ENCODE data around the gene UNC5C. TPM values are rescaled to one million over a fixed set of nuclear protein-coding genes. Genes with fewer than 3 reads are reported as not detected.

UNC5C gene
- total RNA-seq, 1 donor from 2014 or later = not detected

- H3K27me3 Mint-ChIP-seq = no peaks in the 10 kb centered on the region
- DNase-seq (no peak), ATAC-seq (ENCODE audit: low read depth) (no peak)
- CTCF ChIA-PET = no interaction called here
- H3K36me3 Mint-ChIP-seq (ENCODE audit: low read depth) = no peaks in the 10 kb centered on the region
- no peak overlapping the region for H3K4me3 Mint-ChIP-seq
- H3K27ac Mint-ChIP-seq = no peak overlapping the region
- POLR2A ChIA-PET = no interaction called here
- H3K4me1 Mint-ChIP-seq = no peaks in the 10 kb centered on the region
- intact Hi-C loops (cut with micrococcal nuclease) = no loop called here
- no peak for TF ChIP-seq CTCF (IDR thresholded peaks at IDR 0.05)
- H3K9me3 Mint-ChIP-seq = no peaks in the 10 kb centered on the region
Measured at GRCh38 chr4:95231681-95232080, 317.1 kb downstream of the UNC5C start.

- no peaks in the 10 kb centered on the region for H3K36me3 Mint-ChIP-seq (ENCODE audit: low read depth)
- POLR2A ChIA-PET = no interaction called here
- DNase-seq = no peak
- no peak overlapping the region for H3K27ac Mint-ChIP-seq
- TF ChIP-seq CTCF (IDR thresholded peaks at IDR 0.05) = no peak
- ATAC-seq (ENCODE audit: low read depth) = no peak
- no peaks in the 10 kb centered on the region for H3K9me3 Mint-ChIP-seq
- intact Hi-C loops (cut with micrococcal nuclease) = no loop called here
- no peaks in the 10 kb centered on the region for H3K4me1 Mint-ChIP-seq
- H3K4me3 Mint-ChIP-seq = no peak overlapping the region
- H3K27me3 Mint-ChIP-seq = no peaks in the 10 kb centered on the region
- CTCF ChIA-PET = no interaction called here
Measured at GRCh38 chr4:95225849-95226248, 322.9 kb downstream of the UNC5C start.

- Mint-ChIP-seq H3K27ac (no peak overlapping the region), H3K4me1 (no peaks in the 10 kb centered on the region), H3K36me3 (ENCODE audit: low read depth) (no peaks in the 10 kb centered on the region), H3K27me3 (no peaks in the 10 kb centered on the region), H3K4me3 (no peak overlapping the region), H3K9me3 (no peaks in the 10 kb centered on the region)
- POLR2A ChIA-PET = no interaction called here
- intact Hi-C loops (cut with micrococcal nuclease) = no loop called here
- DNase-seq (no peak), ATAC-seq (ENCODE audit: low read depth) (no peak)
- no peak for TF ChIP-seq CTCF (IDR thresholded peaks at IDR 0.05)
- CTCF ChIA-PET = no interaction called here
Measured at GRCh38 chr4:95224402-95224801, 324.4 kb downstream of the UNC5C start.

DNA sequence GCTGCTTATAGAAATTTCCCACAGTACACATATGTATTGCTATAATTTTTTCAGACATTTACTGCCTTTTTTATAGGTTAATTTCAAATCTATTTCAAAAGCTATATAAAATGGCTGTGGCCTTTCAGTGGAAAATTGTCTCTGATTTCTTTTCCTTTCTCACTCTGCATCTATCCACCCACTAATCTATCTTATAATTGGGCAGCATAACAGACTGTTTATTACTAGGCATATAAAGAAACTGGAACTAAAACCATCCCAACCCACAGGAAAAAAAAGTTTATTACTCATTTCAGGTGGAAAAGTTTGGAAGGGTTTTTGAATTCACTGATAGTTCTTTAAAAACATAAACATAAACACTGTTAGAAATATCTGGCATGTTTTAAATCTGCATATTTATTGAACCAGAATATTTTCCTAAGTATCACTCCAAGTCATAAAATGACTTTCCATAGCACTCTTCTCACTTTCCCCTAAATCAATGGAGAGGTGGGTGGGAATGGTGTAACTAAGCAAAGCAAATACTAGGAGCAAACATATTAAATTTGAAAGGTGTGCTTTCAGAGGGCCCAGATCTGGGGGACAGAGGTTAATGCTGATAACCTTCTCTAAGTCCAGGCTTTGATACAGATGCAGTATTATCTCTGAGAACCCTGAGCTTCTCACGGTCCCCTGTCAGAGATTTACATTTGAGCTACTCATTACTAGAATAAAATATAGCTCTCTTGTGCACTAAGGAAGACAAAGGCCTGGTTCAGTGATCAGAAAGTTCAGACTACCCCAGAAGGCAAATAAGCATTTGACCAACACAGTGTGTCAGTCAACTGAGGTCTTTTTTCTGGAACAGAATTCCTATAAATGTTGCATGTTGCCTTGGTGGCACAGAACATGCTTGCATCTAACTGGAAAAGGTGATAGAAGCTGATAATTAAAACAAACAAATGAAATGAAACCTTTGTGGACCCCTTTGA, 328.3 kb downstream of the UNC5C start:
- Mint-ChIP-seq H3K36me3 (ENCODE audit: low read depth) (no peaks in the 10 kb centered on the region), H3K27me3 (no peaks in the 10 kb centered on the region), H3K27ac (no peak overlapping the region), H3K4me3 (no peak overlapping the region), H3K4me1 (no peaks in the 10 kb centered on the region), H3K9me3 (no peaks in the 10 kb centered on the region)
- no peak for TF ChIP-seq CTCF (IDR thresholded peaks at IDR 0.05)
- no peak for ATAC-seq (ENCODE audit: low read depth)
- CTCF ChIA-PET = no interaction called here
- DNase-seq = no peak
- POLR2A ChIA-PET = no interaction called here
- intact Hi-C loops (cut with micrococcal nuclease) = no loop called here

DNA sequence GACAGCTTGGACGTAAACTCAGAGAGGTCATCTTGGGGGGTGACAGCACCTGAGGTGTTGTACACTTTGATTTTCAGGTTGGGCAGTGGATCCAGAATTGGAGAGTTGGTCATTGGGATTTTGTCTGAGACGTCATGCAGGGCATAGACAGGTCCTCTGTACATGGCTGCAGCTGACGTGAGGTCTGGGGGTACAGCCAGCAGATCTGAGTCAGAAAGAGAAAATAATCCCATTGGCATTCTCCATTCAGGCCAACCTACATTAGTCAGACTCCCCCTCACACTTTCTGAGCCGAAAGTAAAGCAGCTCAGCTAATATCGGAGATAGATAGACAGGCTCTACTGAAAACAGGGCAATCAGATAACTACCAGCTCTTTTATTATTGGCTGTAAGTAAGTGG, 329.7 kb downstream of the UNC5C start:
- H3K36me3 Mint-ChIP-seq (ENCODE audit: low read depth) = no peaks in the 10 kb centered on the region
- CTCF ChIA-PET = no interaction called here

More for the DNA sequence above, 329.7 kb downstream of the UNC5C start:
- intact Hi-C loops (cut with micrococcal nuclease) = no loop called here
- no peak for TF ChIP-seq CTCF (IDR thresholded peaks at IDR 0.05)
- POLR2A ChIA-PET = no interaction called here
- no peak overlapping the region for H3K4me3 Mint-ChIP-seq
- no peaks in the 10 kb centered on the region for H3K27me3 Mint-ChIP-seq
- H3K27ac Mint-ChIP-seq = no peak overlapping the region
- ATAC-seq (ENCODE audit: low read depth) (no peak), DNase-seq (no peak)
- no peaks in the 10 kb centered on the region for H3K4me1 Mint-ChIP-seq
- no peaks in the 10 kb centered on the region for H3K9me3 Mint-ChIP-seq

Measured in activated B cell treated with CpG ODN at 0.5 μM for 24 hours (primary cell).